Measurements from ENCODE around the gene ADAMTS8. TPM values are rescaled to one million over a fixed set of nuclear protein-coding genes. Genes with fewer than 3 reads are reported as not detected.

ADAMTS8 gene
- total RNA-seq, 1 donor from 2014 or later = 1.5 TPM

GRCh38 chr11:130452940-130453339 is 24.5 kb upstream of the ADAMTS8 start:
- Histone ChIP-seq H3K4me1 (peaks cover 44% of the 10 kb centered on the region), H3K9me3 (no peaks in the 10 kb centered on the region), H3K36me3 (no peaks in the 10 kb centered on the region), H3K27me3 (no peaks in the 10 kb centered on the region), H3K4me3 (no peak overlapping the region), H3K27ac (no peak overlapping the region)
- TF ChIP-seq POLR2AphosphoS5 (IDR thresholded peaks at IDR 0.05; ENCODE audit: insufficient read depth in 1 of 2, low read depth in 1 of 2) (no peak), POLR2A (IDR thresholded peaks at IDR 0.05) (no peak), CTCF (IDR thresholded peaks at IDR 0.05) (no peak)
- intact Hi-C loops (cut with DNase I) = loop anchor here (5.0 kb wide), 1 partner anchor 154 kb away; no protein-coding TSS in a partner anchor
- DNase-seq (ENCODE audit: extremely low spot score in 2 of 2) = no peak

GRCh38 chr11:130452176-130452575 is 23.8 kb upstream of the ADAMTS8 start:
- Histone ChIP-seq H3K27ac (peak overlapping the region; percentile 15), H3K9me3 (no peaks in the 10 kb centered on the region), H3K4me1 (peaks cover 45% of the 10 kb centered on the region), H3K4me3 (no peak overlapping the region), H3K27me3 (no peaks in the 10 kb centered on the region), H3K36me3 (no peaks in the 10 kb centered on the region)
- intact Hi-C loops (cut with DNase I) = loop anchor here (5.0 kb wide), 1 partner anchor 155 kb away; no protein-coding TSS in a partner anchor
- DNase-seq (ENCODE audit: extremely low spot score in 2 of 2) = no peak
- TF ChIP-seq POLR2A (IDR thresholded peaks at IDR 0.05) (no peak), POLR2AphosphoS5 (IDR thresholded peaks at IDR 0.05; ENCODE audit: insufficient read depth in 1 of 2, low read depth in 1 of 2) (no peak), CTCF (IDR thresholded peaks at IDR 0.05) (no peak)

- TF ChIP-seq POLR2AphosphoS5 (IDR thresholded peaks at IDR 0.05; ENCODE audit: insufficient read depth in 1 of 2, low read depth in 1 of 2) (no peak), CTCF (IDR thresholded peaks at IDR 0.05) (no peak), POLR2A (IDR thresholded peaks at IDR 0.05) (no peak)
- peak overlapping the region; percentile 15 for H3K27ac ChIP-seq
- no peaks in the 10 kb centered on the region for H3K36me3 ChIP-seq
- no peaks in the 10 kb centered on the region for H3K27me3 ChIP-seq
- H3K9me3 ChIP-seq = no peaks in the 10 kb centered on the region
- H3K4me1 ChIP-seq = peaks cover 45% of the 10 kb centered on the region
- DNase-seq (ENCODE audit: extremely low spot score in 2 of 2) = no peak
- intact Hi-C loops (cut with DNase I) = loop anchor here (5.0 kb wide), 1 partner anchor 156 kb away; no protein-coding TSS in a partner anchor
- H3K4me3 ChIP-seq = no peak overlapping the region
Measured at GRCh38 chr11:130451231-130452019, 23.0 kb upstream of the ADAMTS8 start.

- Histone ChIP-seq H3K27ac (peak overlapping the region; percentile 68), H3K9me3 (no peaks in the 10 kb centered on the region), H3K27me3 (no peaks in the 10 kb centered on the region), H3K4me3 (peak overlapping the region; percentile 54 to 74), H3K4me1 (peaks cover 45% of the 10 kb centered on the region), H3K36me3 (no peaks in the 10 kb centered on the region)
- TF ChIP-seq POLR2A (IDR thresholded peaks at IDR 0.05) (no peak), POLR2AphosphoS5 (IDR thresholded peaks at IDR 0.05; ENCODE audit: insufficient read depth in 1 of 2, low read depth in 1 of 2) (peak in 1 of 2 donors; percentile 72), CTCF (IDR thresholded peaks at IDR 0.05) (peak in 1 of 3 experiments; percentile 41)
- intact Hi-C loops (cut with DNase I) = loop anchor here (5.0 to 10.0 kb wide), 2 partner anchors 157 to 225 kb away; no protein-coding TSS in a partner anchor
- DNase-seq (ENCODE audit: extremely low spot score in 2 of 2) = peak in 1 of 2 donors; percentile 92
Measured at GRCh38 chr11:130449996-130450769, 21.8 kb upstream of the ADAMTS8 start.

Data from vagina (tissue), 2 donors.